HG02981 (cell line): ENCODE measurements around the gene STARD4.

Source experiments
- ATAC-seq: cut with Tn5 transposase; IDR thresholded peaks from one replicate; pipeline ENCODE4 v1.9.1; 2021; ENCODE audit warnings: mild to moderate bottlenecking, moderate library complexity; ENCODE audit not compliant: unreplicated experiment

The STARD4 gene

DNA sequence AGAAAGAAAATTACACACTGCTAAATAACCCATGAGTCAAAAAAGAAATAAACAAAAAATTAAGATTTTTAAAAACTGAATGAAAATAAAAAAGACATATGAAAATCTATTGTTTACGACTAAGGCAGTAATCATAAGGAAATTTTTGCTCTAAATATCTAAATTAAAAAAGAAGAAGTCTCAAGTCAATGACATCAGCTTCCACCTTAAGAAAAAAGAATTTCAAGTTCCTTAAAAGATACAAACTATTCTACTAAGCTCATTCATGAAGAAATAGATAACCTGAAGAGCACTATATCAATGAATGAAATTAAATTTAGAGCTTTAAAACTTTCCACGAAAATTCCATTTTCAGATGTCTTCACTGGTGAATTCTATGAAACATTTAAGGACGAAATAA lies 15.7 kb upstream of the STARD4 start:
- no peak for ATAC-seq

- no peak for ATAC-seq
These were observed 8.6 kb upstream of the STARD4 start for GRCh38 chr5:111520908-111521307.

DNA sequence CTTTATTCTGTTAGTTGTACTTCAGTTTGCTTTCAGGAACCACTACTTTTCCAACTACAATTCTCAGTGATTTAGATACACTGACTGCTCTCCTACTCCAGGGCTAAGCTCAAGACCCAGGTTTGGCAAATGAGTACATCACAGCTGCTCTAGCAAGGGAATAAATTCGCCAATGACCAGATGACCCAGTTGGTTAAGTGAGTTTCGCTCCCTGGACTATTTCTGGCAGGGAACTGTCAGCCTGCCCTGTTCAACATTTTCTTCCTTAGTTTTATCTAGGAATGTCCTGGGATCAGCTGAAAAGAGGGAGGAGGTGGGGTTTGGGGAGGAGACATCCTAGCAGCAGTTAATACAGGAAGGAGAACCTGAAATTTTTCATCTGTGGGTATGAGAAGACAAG lies 6.4 kb upstream of the STARD4 start:
- no peak for ATAC-seq

DNA sequence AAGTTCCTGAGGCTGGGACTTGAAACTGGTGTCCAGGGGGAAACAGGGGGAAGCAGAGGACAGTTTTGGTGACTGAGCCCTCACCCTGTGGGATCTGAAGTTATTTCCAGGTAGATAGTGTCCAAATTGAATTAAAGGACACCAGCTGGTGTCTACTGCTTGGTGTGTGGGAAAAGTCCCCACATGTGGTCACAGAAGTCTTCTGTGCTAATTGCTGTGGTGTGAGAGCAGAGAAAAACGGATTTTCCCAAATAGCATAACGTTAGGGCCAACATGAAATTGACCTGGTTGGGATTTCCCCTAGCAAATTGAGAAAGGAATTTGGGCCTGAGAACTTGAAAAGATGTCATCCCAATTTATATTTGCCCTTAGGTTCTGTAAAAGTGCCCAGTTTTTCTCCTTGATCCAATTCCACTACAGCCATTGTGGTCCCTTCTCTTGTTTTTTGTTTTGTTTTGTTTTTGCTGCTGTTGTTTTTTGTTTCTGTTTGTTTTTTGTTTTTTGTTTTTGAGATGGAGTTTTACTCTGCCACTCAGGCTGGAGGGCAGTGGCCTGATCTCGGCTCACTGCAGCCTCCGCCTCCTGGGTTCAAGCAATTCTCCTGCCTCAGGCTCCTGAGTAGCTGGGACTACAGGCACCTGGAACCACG lies 5.6 kb upstream of the STARD4 start:
- ATAC-seq = no peak

- ATAC-seq = no peak
These were observed 1.8 kb upstream of the STARD4 start for GRCh38 chr5:111514087-111514486.

- no peak for ATAC-seq
These were observed 791 bp upstream of the STARD4 start for GRCh38 chr5:111513131-111513520.

DNA sequence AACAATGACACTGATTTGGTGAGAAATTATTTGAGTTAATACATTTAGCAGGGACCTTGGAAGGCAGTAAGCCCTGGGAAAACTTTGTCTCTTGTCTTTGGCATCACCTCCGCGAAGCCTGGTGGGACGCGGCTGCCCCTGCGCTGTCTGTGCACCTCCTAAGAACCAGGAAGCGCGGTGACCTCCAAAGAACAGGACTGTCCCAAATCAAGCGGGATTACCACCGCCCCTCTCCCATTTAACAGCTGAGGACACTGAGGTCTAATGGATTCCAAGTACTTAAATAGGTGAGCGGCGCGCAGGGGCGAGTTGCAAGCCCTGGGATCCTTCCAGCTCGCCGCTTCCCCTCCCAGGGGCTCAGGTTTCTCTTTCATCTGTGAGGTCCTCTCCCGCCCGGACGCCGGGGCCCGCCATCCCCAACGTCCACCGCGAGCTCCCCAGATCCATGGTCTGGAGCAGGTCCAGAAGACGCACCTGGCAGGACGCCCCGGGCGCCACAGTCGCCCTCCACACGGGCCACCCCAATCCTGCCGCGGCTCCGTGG lies 432 bp downstream of the STARD4 start:
- ATAC-seq = peak; percentile 18

GRCh38 chr5:111511174-111511830 lies 1.0 kb downstream of the STARD4 start:
- ATAC-seq = no peak

GRCh38 chr5:111509119-111509518 lies 3.2 kb downstream of the STARD4 start:
- no peak for ATAC-seq

DNA sequence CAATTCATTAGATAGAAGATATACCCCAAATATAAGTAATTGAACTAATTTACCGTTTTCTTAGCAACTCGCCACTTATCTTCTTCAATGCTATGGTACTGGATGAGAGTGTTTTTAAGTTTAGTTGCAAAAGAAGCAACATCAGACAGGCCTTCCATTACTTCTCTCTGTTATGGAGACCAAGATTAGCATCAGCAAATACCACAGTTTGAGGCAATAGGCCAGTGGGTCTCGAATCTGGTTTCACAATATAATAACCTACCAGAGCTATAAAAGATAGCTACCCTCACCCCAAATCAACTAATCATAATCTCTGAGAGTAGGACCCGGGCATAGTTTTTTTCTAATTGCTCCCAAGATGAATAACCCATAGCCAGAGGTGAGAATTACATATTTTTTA lies 5.1 kb downstream of the STARD4 start:
- ATAC-seq = no peak

DNA sequence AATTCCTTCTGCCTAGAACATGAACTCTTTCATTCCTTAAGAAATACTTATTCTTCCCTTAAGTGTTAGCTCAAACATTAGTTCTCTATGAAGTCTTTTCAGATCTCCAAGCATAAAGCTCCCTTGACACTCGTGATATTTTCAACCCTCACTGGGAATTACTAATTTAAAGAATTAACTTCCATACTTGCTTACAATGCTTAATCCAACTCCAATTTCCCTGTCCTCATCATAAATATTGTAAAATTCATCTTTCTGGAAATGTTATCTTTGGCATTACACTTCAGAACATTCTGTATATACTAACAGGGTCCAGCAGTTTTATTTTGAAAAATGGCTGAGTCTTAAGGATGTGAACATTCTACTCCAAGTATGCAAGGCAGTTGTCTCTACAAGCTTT lies 7.2 kb downstream of the STARD4 start:
- ATAC-seq = no peak

DNA sequence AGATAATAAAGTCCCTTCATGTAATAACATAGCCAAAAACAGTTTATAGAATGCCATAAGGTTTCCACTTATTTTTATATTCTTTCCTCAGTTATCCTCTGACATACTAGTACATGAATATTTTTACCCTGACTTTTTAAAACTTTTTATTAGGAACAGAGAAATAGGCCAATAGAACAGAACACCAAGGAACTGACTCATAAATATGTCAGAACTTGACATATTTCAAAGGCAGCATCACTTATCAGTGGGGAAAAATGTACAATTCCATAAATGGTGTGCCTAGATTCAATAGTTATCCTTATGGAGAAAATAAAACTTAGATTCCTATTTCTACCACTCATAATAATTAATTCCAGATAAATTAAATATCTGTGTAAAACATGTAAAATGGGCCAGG lies 9.4 kb downstream of the STARD4 start:
- ATAC-seq = no peak

GRCh38 chr5:111498346-111498745 lies 14.0 kb downstream of the STARD4 start:
- ATAC-seq = no peak

GRCh38 chr5:111495159-111495558 lies 17.2 kb downstream of the STARD4 start:
- no peak for ATAC-seq

DNA sequence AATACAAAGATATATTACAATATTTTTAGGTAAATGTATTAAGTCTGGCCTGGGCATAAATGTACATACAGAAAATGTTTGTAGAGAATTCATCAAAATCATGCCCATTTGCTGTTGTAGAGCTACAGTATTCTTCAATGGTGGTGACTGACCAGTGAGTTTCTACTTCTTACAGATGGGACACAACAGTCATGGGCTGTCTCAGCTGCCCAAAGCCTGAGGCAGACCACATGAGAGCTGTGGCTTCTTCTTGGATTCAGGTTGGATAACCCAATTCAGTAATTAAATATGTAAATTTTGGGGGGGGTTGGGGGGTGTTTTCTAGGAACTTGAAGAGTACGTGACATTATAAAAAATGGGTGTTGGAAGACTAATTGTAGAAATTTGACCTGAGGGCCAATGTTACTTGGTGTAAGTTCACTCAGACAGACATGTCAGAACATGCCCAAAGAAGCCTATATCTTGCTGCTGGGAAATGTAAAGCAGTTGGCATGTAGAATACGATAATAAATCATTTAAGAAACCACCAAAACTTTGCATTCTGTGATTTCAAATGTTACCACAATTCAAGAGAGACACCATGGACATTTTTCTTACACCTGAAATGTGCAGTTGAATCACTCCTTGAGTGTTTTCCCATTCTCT lies 17.9 kb downstream of the STARD4 start:
- no peak for ATAC-seq

- no peak for ATAC-seq
These were observed 19.3 kb downstream of the STARD4 start for GRCh38 chr5:111493031-111493430.

- no peak for ATAC-seq
These were observed 24.0 kb downstream of the STARD4 start for GRCh38 chr5:111488353-111488752.

GRCh38 chr5:111486926-111487325 lies 25.4 kb downstream of the STARD4 start:
- no peak for ATAC-seq

GRCh38 chr5:111486055-111486454 lies 26.3 kb downstream of the STARD4 start:
- no peak for ATAC-seq

DNA sequence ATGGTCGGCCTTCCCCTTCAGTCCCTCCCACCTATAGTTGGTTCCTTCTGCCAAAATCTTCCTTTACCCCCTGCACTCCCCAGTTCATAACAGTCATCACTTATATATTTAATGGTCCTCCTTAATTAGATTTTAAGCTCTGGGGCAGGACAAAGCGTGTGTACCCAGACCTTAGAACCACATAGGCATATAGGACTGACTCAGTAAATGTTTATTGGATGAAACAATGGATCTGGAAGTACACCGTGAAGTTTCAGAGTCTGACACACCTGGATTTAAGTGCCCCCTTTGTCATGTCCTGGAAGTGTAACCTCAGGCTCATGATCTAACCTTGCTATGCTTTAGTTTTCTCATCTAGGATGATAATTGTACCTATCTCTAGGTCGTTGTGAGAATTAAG lies 32.0 kb downstream of the STARD4 start:
- ATAC-seq = no peak

DNA sequence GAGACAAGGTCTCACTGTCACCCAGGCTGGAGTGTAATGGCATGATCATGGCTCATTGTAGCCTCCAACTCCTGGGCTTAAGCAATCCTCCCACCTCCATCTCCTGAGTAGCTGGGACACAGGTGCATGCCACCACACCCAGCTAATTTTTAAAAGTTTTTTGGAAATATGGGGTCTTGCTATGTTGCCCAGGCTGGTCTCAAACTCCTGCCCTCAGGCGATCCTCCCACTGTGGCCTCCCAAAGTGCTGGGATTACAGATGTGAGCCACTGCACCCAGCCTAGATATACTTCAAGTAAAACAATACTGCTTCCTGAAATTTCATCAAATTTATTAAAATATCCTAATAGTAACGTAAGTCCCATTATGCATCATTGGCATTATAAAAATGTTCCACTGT lies 33.4 kb downstream of the STARD4 start:
- no peak for ATAC-seq

GRCh38 chr5:111478266-111478665 lies 34.1 kb downstream of the STARD4 start:
- ATAC-seq = no peak
